HepG2 (cell line): ENCODE results near the gene SYCE3. TPM values are rescaled to one million over a fixed set of nuclear protein-coding genes. Genes with fewer than 3 reads are reported as not detected.
A peak's percentile ranks its signal among the peaks of the same experiment; 100 is the strongest.

Source experiments
- CAMTA2 ChIP-seq: sonication (generic); formaldehyde crosslinking; IDR thresholded peaks from 2 replicates; pipeline ENCODE4 v1.4.0; 2020; ENCODE audit warnings: mild to moderate bottlenecking, missing genetic modification reagents, borderline replicate concordance
- CENPBD1 ChIP-seq: sonication (generic); formaldehyde crosslinking; IDR thresholded peaks from 2 replicates; pipeline ENCODE4 v1.8.0; 2022; ENCODE audit warnings: missing genetic modification reagents, low read depth, mild to moderate bottlenecking, borderline replicate concordance
- GLI4 ChIP-seq: sonication (generic); formaldehyde crosslinking; IDR thresholded peaks from 2 replicates; pipeline ENCODE4 v1.5.1; 2020; ENCODE audit warnings: missing genetic modification reagents, mild to moderate bottlenecking, moderate library complexity, borderline replicate concordance
- GLMP ChIP-seq: sonication (generic); formaldehyde crosslinking; IDR thresholded peaks from 2 replicates; pipeline ENCODE4 v1.9.0; 2021; ENCODE audit warnings: missing genetic modification reagents, mild to moderate bottlenecking, borderline replicate concordance
- JARID2 ChIP-seq: sonication (generic); formaldehyde crosslinking; IDR thresholded peaks from 2 replicates; pipeline ENCODE4 v1.8.1; 2023; ENCODE audit warnings: missing genetic modification reagents, inconsistent platforms; ENCODE audit not compliant: insufficient replicate concordance
- NFIC ChIP-seq: IDR thresholded peaks from 2 replicates; pipeline ENCODE4 v1.6.1; 2012; ENCODE audit warnings: mild to moderate bottlenecking, low read length, inconsistent platforms
- RBM39 ChIP-seq: fragments of 200-400 bp; formaldehyde crosslinking; IDR thresholded peaks from one replicate; pipeline ENCODE4 v1.6.1; 2018; ENCODE audit warnings: antibody characterized with exemption, mild to moderate bottlenecking, low read depth, low read length; ENCODE audit not compliant: poor library complexity, severe bottlenecking
- SAFB2 ChIP-seq: sonication (generic); formaldehyde crosslinking; IDR thresholded peaks from 2 replicates; pipeline ENCODE4 v1.5.1; 2020; ENCODE audit warnings: missing genetic modification reagents, low read depth, mild to moderate bottlenecking, borderline replicate concordance
- SIN3A ChIP-seq: IDR thresholded peaks from 2 replicates; pipeline ENCODE4 v1.6.1; 2011; ENCODE audit warnings: low read depth, mild to moderate bottlenecking, control low read depth, low read length, borderline replicate concordance
- SIX4 ChIP-seq: sonication (generic); formaldehyde crosslinking; IDR thresholded peaks from 2 replicates; pipeline ENCODE4 v1.4.0; 2020; ENCODE audit warnings: missing genetic modification reagents
- TARDBP ChIP-seq: sonication (generic); formaldehyde crosslinking; IDR thresholded peaks from 2 replicates; pipeline ENCODE4 v1.8.0; 2022; ENCODE audit warnings: mild to moderate bottlenecking, missing genetic modification reagents
- TBL1XR1 ChIP-seq: fragments of 150-350 bp; IDR thresholded peaks from 2 replicates; pipeline ENCODE4 v1.6.1; 2014; ENCODE audit warnings: borderline replicate concordance, low read length; ENCODE audit not compliant: partially characterized antibody
- THYN1 ChIP-seq: sonication (generic); formaldehyde crosslinking; IDR thresholded peaks from 2 replicates; pipeline ENCODE4 v1.8.1; 2023; ENCODE audit warnings: low read depth, mild to moderate bottlenecking, moderate library complexity, missing genetic modification reagents, borderline replicate concordance
- ZBTB37 ChIP-seq: sonication (generic); formaldehyde crosslinking; IDR thresholded peaks from 2 replicates; pipeline ENCODE4 v1.4.0; 2020; ENCODE audit warnings: mild to moderate bottlenecking, missing genetic modification reagents
- ZBTB7B ChIP-seq: sonication (generic); formaldehyde crosslinking; IDR thresholded peaks from 2 replicates; pipeline ENCODE4 v1.4.0; 2020; ENCODE audit warnings: missing genetic modification reagents
- ZFP90 ChIP-seq: sonication (generic); formaldehyde crosslinking; IDR thresholded peaks from 2 replicates; pipeline ENCODE4 v1.8.0; 2022; ENCODE audit warnings: missing genetic modification reagents, mild to moderate bottlenecking, inconsistent platforms, borderline replicate concordance
- ZKSCAN8 ChIP-seq: IDR thresholded peaks from 2 replicates; pipeline ENCODE4 v1.6.1; 2016; ENCODE audit warnings: borderline replicate concordance, missing genetic modification reagents, missing compliant biosample characterization
- ZMYM3 ChIP-seq: sonication (generic); formaldehyde crosslinking; IDR thresholded peaks from 2 replicates; pipeline ENCODE4 v1.5.1; 2020; ENCODE audit warnings: mild to moderate bottlenecking, missing genetic modification reagents
- ZNF510 ChIP-seq: sonication (generic); formaldehyde crosslinking; IDR thresholded peaks from 2 replicates; pipeline ENCODE4 v1.4.0; 2020; ENCODE audit warnings: low read depth, mild to moderate bottlenecking, missing genetic modification reagents
- ZNF605 ChIP-seq: sonication (generic); formaldehyde crosslinking; IDR thresholded peaks from 2 replicates; pipeline ENCODE4 v1.8.0; 2022; ENCODE audit warnings: mild to moderate bottlenecking, missing genetic modification reagents
- ZNF879 ChIP-seq: sonication (generic); formaldehyde crosslinking; IDR thresholded peaks from 2 replicates; pipeline ENCODE4 v1.8.1; 2023; ENCODE audit warnings: missing genetic modification reagents
- polyA plus RNA-seq, 8 experiments: library from polyadenylated mRNA; depleted of rRNA in 3 of 8; stranded (reverse) in 7 of 8; unstranded in 1 of 8; fragments of >200 nt; fragmentation: Illumina TruSeq in 4 of 8; extraction: Trizol in 4 of 8; gene quantifications; 2 replicates each; pipeline versions ENCODE4 v1.2.1 to v1.2.3, GENCODE V29; 2011 to 2016; ENCODE audit warnings: low read depth in 4 of 8, missing spikeins in 1 of 8, mixed read lengths in 1 of 8; ENCODE audit not compliant: insufficient read depth in 1 of 8
- total RNA-seq, 5 experiments: library from RNA; depleted of rRNA; stranded (reverse); fragments of >200 nt; fragmentation: Illumina TruSeq; extraction: Trizol; gene quantifications; 2 replicates each; pipeline ENCODE4 v1.2.3, GENCODE V29; 2016; ENCODE audit warnings: low read depth in 1 of 5
- TF ChIP-seq, protein P1 (sequence below): sonication (generic); formaldehyde crosslinking; IDR thresholded peaks from 2 replicates; pipeline ENCODE4 v1.8.0; 2023; ENCODE audit warnings: mild to moderate bottlenecking, missing genetic modification reagents
- TF ChIP-seq, protein P2 (sequence below): sonication (generic); formaldehyde crosslinking; IDR thresholded peaks from 2 replicates; pipeline ENCODE4 v1.8.1; 2023; ENCODE audit warnings: mild to moderate bottlenecking, inconsistent platforms, moderate library complexity, missing genetic modification reagents, borderline replicate concordance
- TF ChIP-seq, protein P3 (sequence below): sonication (generic); formaldehyde crosslinking; IDR thresholded peaks from 2 replicates; pipeline ENCODE4 v1.4.0; 2020; ENCODE audit warnings: missing genetic modification reagents

SYCE3 gene
- total and polyA plus RNA-seq, 2 of the 13 experiments (the other 11 are each of a cell fraction or from before 2014, with no cell fraction given): not detected

DNA sequence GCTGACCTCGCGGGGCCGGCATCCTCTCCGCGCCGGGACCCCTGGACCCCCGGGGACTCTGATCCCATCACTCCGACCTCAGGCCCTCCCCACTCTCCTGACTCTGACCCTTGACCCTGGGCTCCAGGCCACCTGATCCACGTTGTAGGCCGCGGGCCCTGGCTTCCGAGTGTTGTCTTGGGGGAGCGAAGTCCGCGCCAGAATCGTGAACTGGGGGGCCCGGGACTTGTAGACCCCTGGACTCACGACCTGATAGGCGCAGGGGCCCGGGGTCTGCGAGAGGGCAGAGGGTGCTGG, 32.2 kb downstream of the SYCE3 start (continued):
- TF ChIP-seq, protein P1, sequence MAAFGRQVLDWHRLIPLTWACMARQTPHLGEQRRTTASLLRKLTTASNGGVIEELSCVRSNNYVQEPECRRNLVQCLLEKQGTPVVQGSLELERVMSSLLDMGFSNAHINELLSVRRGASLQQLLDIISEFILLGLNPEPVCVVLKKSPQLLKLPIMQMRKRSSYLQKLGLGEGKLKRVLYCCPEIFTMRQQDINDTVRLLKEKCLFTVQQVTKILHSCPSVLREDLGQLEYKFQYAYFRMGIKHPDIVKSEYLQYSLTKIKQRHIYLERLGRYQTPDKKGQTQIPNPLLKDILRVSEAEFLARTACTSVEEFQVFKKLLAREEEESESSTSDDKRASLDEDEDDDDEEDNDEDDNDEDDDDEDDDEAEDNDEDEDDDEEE (CRISPR knock-in tag): no peak
- no peak for TF ChIP-seq ZMYM3 (CRISPR knock-in tag)
- TF ChIP-seq TARDBP (CRISPR knock-in tag): no peak
- TF ChIP-seq SIN3A: no peak
- TF ChIP-seq ZNF879 (CRISPR knock-in tag): no peak
- TF ChIP-seq GLMP: no peak
- no peak for TF ChIP-seq SIX4 (CRISPR knock-in tag)
- TF ChIP-seq, protein P2, sequence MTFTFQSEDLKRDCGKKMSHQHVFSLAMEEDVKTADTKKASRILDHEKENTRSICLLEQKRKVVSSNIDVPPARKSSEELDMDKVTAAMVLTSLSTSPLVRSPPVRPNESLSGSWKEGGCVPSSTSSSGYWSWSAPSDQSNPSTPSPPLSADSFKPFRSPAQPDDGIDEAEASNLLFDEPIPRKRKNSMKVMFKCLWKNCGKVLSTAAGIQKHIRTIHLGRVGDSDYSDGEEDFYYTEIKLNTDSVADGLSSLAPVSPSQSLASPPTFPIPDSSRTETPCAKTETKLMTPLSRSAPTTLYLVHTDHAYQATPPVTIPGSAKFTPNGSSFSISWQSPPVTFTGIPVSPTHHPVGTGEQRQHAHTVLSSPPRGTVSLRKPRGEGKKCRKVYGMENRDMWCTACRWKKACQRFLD: peak; percentile 21; the same call in 1 of the 2 replicates
- TF ChIP-seq, protein P3, sequence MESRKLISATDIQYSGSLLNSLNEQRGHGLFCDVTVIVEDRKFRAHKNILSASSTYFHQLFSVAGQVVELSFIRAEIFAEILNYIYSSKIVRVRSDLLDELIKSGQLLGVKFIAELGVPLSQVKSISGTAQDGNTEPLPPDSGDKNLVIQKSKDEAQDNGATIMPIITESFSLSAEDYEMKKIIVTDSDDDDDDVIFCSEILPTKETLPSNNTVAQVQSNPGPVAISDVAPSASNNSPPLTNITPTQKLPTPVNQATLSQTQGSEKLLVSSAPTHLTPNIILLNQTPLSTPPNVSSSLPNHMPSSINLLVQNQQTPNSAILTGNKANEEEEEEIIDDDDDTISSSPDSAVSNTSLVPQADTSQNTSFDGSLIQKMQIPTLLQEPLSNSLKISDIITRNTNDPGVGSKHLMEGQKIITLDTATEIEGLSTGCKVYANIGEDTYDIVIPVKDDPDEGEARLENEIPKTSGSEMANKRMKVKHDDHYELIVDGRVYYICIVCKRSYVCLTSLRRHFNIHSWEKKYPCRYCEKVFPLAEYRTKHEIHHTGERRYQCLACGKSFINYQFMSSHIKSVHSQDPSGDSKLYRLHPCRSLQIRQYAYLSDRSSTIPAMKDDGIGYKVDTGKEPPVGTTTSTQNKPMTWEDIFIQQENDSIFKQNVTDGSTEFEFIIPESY (CRISPR knock-in tag): no peak
- TF ChIP-seq ZFP90 (CRISPR knock-in tag): 0 out of 2 replicates have a peak, but pooled peaks have one; percentile 8
- TF ChIP-seq TBL1XR1: no peak
- TF ChIP-seq THYN1: no peak
- no peak for TF ChIP-seq GLI4 (CRISPR knock-in tag)
- TF ChIP-seq ZBTB37 (CRISPR knock-in tag): 0 out of 2 replicates have a peak, but pooled peaks have one; percentile 45
- TF ChIP-seq CENPBD1 (CRISPR knock-in tag): no peak
- no peak for TF ChIP-seq CAMTA2 (CRISPR knock-in tag)
- peak; percentile 56 for TF ChIP-seq RBM39
- no peak for TF ChIP-seq ZKSCAN8 (CRISPR knock-in tag)
- TF ChIP-seq SAFB2: no peak
- TF ChIP-seq JARID2 (CRISPR knock-in tag): no peak
- no peak; the same call in 1 of the 2 replicates for TF ChIP-seq ZNF510 (CRISPR knock-in tag)
- TF ChIP-seq ZBTB7B (CRISPR knock-in tag): peak; percentile 62
- no peak for TF ChIP-seq NFIC
- no peak for TF ChIP-seq ZNF605 (CRISPR knock-in tag)
